Suprapubic skin (tissue), 4 donors: Measurements from ENCODE around the gene TENM3. TPM values are rescaled to one million over a fixed set of nuclear protein-coding genes. Genes with fewer than 3 reads are reported as not detected.

Source experiments
- DNase-seq, 2 donors: peaks; one replicate each; pipeline ENCODE4 v3.0.0-alpha.2; 2019; ENCODE audit warnings: low spot score in 2 of 2
- H3K27ac ChIP-seq: fragments of 200-600 bp; sonication (generic); one replicate; pipeline ENCODE4 v1.5.1; 2019
- H3K27me3 ChIP-seq: fragments of 200-600 bp; sonication (generic); one replicate; pipeline ENCODE4 v1.5.1; 2019
- H3K36me3 ChIP-seq: fragments of 200-600 bp; sonication (generic); one replicate; pipeline ENCODE4 v1.5.1; 2019
- H3K4me1 ChIP-seq: fragments of 200-600 bp; sonication (generic); one replicate; pipeline ENCODE4 v1.5.1; 2019
- H3K4me3 ChIP-seq: fragments of 200-600 bp; sonication (generic); one replicate; pipeline ENCODE4 v1.5.1; 2019; ENCODE audit warnings: mild to moderate bottlenecking
- H3K9me3 ChIP-seq: fragments of 200-600 bp; sonication (generic); one replicate; pipeline ENCODE4 v1.5.1; 2019
- EP300 ChIP-seq: sonication (generic); formaldehyde crosslinking; IDR thresholded peaks from one replicate; pipeline ENCODE4 v1.6.1; 2017; ENCODE audit warnings: antibody characterized with exemption
- POLR2A ChIP-seq, 2 donors: fragments of 450-650 bp; IDR thresholded peaks; one replicate each; pipeline ENCODE4 v1.6.1; 2017; ENCODE audit warnings: antibody characterized with exemption in 2 of 2, mild to moderate bottlenecking in 2 of 2, moderate library complexity in 2 of 2
- POLR2AphosphoS5 ChIP-seq, 3 donors: sonication (generic); formaldehyde crosslinking; IDR thresholded peaks; one replicate each; pipeline ENCODE4 v1.6.1; 2017; ENCODE audit warnings: antibody characterized with exemption in 3 of 3
- WGBS: methylation state at CpG from one replicate; pipeline ENCODE4 v1.1.5; 2018; 5-methylcytosine and 5-hydroxymethylcytosine counted together
- total RNA-seq, 4 donors: library from RNA; depleted of rRNA; stranded (reverse); fragments of >200 nt; gene quantifications; one replicate each; pipeline ENCODE4 v1.1.0, GENCODE V29; 2016
- TF ChIP-seq, protein P1 (sequence below), 2 donors: fragments of 200-600 bp in 1 of 2; fragments of 450-650 bp in 1 of 2; sonication (generic) in 1 of 2; IDR thresholded peaks; one replicate each; pipeline ENCODE4 v1.5.1; 2016 to 2019; ENCODE audit warnings: antibody characterized with exemption in 2 of 2, mild to moderate bottlenecking in 1 of 2, moderate library complexity in 1 of 2

Gene TENM3
- total RNA-seq, 4 donors from 2014 or later = 0.81 to 2.9 (median 1.8) TPM

DNA sequence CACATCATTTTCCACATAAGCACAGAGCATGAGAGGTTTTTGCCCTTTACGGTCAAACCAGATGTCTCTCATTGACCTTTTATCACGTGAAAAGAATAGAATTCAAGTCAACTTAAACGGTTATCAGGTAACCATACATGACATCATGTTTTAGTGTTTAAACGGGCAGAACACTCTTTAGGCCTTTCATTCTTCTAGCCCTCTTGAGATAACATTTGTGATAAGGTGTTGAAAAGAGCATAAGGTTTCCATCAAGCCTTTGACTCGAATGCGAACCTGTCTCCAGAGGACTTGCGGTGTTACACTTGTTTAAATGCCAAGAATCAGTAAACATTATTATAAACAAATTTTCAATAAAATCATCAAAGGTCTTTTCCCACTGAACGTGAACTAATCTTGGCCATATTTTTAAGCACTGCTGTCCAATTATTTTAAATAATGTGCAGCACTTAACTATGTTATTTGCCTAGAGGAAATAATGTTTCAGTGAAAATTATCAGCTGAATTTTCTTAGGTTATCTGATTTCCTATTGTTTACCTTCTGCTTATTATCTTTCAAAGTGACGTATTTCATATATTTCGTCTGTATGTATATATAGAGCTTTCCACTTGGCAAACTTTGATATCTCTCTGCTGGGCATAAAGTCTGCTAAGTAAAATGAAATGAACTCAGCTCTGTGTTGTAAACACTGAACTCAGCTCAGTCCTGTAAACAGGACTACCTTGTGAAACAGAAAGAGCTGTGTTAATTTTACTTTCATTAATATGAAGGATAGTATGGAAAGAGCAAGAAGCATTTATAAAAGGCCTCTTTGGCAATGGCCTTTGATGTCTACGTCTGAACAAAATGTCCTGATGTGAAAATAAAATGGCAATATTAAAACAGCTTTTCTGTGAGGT is 33.3 kb downstream of the TENM3 start:
- H3K36me3 ChIP-seq = no peaks in the 10 kb centered on the region
- TF ChIP-seq, protein P1, sequence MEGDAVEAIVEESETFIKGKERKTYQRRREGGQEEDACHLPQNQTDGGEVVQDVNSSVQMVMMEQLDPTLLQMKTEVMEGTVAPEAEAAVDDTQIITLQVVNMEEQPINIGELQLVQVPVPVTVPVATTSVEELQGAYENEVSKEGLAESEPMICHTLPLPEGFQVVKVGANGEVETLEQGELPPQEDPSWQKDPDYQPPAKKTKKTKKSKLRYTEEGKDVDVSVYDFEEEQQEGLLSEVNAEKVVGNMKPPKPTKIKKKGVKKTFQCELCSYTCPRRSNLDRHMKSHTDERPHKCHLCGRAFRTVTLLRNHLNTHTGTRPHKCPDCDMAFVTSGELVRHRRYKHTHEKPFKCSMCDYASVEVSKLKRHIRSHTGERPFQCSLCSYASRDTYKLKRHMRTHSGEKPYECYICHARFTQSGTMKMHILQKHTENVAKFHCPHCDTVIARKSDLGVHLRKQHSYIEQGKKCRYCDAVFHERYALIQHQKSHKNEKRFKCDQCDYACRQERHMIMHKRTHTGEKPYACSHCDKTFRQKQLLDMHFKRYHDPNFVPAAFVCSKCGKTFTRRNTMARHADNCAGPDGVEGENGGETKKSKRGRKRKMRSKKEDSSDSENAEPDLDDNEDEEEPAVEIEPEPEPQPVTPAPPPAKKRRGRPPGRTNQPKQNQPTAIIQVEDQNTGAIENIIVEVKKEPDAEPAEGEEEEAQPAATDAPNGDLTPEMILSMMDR (IDR thresholded peaks at IDR 0.05) = no peak
- TF ChIP-seq POLR2AphosphoS5 (IDR thresholded peaks at IDR 0.05) (no peak), POLR2A (IDR thresholded peaks at IDR 0.05) (no peak), EP300 (no peak)
- H3K27me3 ChIP-seq = no peaks in the 10 kb centered on the region
- 61% methylated on average over 11 of the region's 11 CpGs for WGBS
- no peak overlapping the region for H3K27ac ChIP-seq
- no peaks in the 10 kb centered on the region for H3K4me1 ChIP-seq
- H3K9me3 ChIP-seq = no peaks in the 10 kb centered on the region
- H3K4me3 ChIP-seq = no peak overlapping the region
- DNase-seq = no peak

DNA sequence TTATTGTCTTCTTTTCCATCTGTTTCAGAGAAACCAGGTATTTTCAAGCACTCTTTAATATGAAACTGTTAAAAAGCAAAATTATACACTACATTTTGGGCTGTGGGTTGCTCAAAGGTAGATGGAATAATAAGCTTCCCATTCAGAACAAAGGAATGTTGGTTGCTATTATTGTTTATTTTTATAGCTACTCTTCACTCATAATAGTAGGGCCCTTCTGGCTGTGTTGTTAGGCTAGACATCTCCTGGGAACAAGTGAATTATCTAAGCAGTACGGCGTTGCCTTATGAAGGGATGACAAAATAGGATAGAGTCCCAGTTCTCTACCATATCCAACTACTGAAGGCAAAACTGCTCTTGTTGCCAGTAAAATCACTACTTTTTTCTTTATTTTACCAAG is 34.2 kb downstream of the TENM3 start:
- no peak overlapping the region for H3K4me3 ChIP-seq
- no peaks in the 10 kb centered on the region for H3K36me3 ChIP-seq
- H3K27me3 ChIP-seq = no peaks in the 10 kb centered on the region
- no peak for DNase-seq
- 75% methylated on average over 2 of the region's 2 CpGs for WGBS
- H3K4me1 ChIP-seq = no peaks in the 10 kb centered on the region
- TF ChIP-seq POLR2A (IDR thresholded peaks at IDR 0.05) (no peak), POLR2AphosphoS5 (IDR thresholded peaks at IDR 0.05) (no peak)
- TF ChIP-seq, protein P1 (IDR thresholded peaks at IDR 0.05) = no peak
- H3K27ac ChIP-seq = no peak overlapping the region
- H3K9me3 ChIP-seq = no peaks in the 10 kb centered on the region

DNA sequence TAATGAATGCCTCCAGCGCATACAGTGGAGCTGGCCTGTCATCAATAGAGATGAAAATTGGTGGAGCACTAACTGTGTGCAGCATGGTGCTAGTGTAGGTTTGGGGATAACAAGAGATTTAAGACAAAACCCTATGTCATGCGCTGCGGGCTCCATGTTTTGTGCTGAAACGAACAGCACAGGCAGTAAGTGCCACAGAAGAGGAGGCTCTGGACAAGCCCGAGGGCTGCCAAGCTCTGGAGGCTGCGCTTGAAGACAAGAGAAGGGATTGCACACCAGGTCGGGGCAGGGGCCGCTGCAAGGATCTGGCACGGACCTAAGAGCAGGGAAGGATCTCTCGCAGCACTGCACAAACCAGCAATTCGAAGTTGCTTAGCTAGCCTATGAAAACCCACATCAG is 35.5 kb downstream of the TENM3 start:
- 90% methylated on average over 11 of the region's 11 CpGs for WGBS
- H3K4me1 ChIP-seq = no peaks in the 10 kb centered on the region
- no peaks in the 10 kb centered on the region for H3K36me3 ChIP-seq
- no peaks in the 10 kb centered on the region for H3K27me3 ChIP-seq
- no peak for TF ChIP-seq EP300
- TF ChIP-seq POLR2A (IDR thresholded peaks at IDR 0.05) = no peak
- TF ChIP-seq, protein P1 (IDR thresholded peaks at IDR 0.05) = no peak
- TF ChIP-seq POLR2AphosphoS5 (IDR thresholded peaks at IDR 0.05) = no peak
- no peak overlapping the region for H3K4me3 ChIP-seq
- no peak overlapping the region for H3K27ac ChIP-seq
- no peaks in the 10 kb centered on the region for H3K9me3 ChIP-seq
- DNase-seq = no peak

DNA sequence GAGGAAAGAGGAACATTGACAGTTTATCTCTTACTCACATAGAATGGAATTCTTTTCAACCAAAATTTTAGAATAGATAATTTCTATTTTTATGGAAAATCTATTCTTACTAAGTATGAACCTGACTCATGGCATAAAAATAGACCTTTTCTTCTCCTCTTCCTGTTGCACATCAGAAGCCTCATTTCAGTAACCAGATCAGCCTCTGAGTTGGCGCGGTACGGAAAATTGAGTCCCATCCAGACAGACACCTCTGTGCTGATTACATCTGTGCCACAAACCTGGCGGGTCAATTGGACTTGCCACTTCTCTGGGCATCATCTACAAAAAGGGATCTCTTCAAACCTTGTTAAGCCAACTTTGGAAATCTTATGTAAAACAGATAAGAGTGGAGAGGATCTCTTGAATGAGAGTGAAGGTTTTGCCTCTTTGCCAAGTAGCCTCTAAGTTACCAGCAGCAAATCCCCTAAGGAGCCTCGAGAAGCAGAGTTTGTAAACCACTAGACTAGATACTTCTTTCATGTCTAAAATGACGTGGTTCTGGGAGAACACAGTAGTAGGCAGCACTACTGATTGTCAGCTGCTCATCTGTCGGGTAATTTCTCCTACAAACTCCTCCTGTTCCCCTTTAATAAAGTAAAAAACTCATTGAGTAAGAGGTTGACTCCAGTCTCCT is 37.4 kb downstream of the TENM3 start:
- no peaks in the 10 kb centered on the region for H3K9me3 ChIP-seq
- H3K27ac ChIP-seq = no peak overlapping the region
- H3K27me3 ChIP-seq = no peaks in the 10 kb centered on the region
- no peak for TF ChIP-seq POLR2A (IDR thresholded peaks at IDR 0.05)
- no peak for TF ChIP-seq POLR2AphosphoS5 (IDR thresholded peaks at IDR 0.05)
- TF ChIP-seq EP300 = no peak
- TF ChIP-seq, protein P1 (IDR thresholded peaks at IDR 0.05) = no peak
- DNase-seq = no peak
- no peaks in the 10 kb centered on the region for H3K4me1 ChIP-seq
- no peaks in the 10 kb centered on the region for H3K36me3 ChIP-seq
- 73% methylated on average over 7 of the region's 7 CpGs for WGBS
- H3K4me3 ChIP-seq = no peak overlapping the region

GRCh38 chr4:182286035-182286434 is 42.8 kb downstream of the TENM3 start:
- Histone ChIP-seq H3K9me3 (no peaks in the 10 kb centered on the region), H3K4me3 (no peak overlapping the region), H3K4me1 (no peaks in the 10 kb centered on the region), H3K27ac (no peak overlapping the region), H3K36me3 (no peaks in the 10 kb centered on the region), H3K27me3 (no peaks in the 10 kb centered on the region)
- WGBS = 86% methylated on average over 3 of the region's 3 CpGs
- DNase-seq = no peak
- TF ChIP-seq POLR2A (IDR thresholded peaks at IDR 0.05) = no peak
- TF ChIP-seq EP300 = no peak
